Measurements from ENCODE around the gene MYH9.
"Not testable (repeated sequence)": the region's sequence is repeated elsewhere in the genome, so short reads cannot be mapped to it uniquely, and the experiment has no call there.

Gene MYH9

DNA sequence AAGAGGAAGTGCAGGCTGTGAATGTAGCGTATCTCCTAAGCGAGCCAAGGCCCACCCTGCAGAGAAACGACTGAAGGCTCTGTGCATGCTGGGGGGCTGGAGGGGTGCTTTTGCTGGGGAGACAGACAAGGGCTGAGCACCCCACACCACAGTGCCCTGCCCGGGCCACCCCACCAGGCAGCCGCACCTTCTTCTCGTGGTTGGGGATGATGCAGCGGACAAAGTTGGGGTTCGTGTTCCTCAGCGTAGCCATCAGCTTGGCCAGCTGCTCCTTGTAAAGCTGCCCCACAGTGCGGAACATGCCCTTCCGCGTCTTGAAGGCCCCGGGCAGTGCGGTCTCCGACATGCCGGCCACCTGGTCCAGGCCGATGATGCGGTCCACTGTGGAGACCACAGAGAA lies 81.5 kb downstream of the MYH9 start:
- no peak for DNase-seq

DNA sequence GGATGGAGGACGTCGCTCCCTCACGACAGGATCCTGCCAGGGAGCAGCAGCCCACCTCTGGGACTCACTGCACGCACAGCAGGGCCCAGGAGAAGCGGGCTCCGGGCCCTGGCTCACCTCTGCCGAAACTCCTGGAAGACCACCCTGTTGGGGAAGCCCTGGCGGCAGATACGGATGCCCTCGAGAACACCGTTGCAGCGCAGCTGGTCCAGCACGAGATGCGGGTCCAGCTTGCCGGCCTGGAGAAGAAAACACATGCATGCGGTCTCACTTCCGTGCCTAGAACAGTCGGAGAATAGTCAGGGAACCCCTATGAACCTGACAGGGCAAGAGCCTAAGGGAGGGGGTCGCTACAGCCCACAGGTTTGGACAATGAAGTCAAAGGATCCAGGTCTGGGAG lies 82.0 kb downstream of the MYH9 start:
- DNase-seq: no peak

DNA sequence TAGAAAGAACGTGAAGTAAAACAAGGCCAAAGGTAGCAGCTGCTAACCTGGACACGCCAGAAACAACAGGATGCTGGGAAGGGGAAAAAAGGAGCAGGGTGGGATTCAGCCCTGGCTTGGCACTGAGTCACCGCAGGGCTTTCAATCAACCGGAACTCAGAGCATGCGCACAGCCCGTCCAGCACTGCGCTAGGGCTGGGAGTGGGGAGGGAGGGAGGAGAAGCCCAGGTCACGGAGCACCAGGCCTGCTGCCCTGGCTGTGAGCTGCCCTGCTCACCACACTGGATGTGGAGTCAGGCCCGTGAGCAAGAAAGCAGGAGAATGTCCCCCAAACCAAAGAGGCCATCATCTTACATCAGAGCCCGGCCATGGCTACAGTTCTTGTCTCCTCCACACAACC lies 83.3 kb downstream of the MYH9 start:
- no peak for DNase-seq

DNA sequence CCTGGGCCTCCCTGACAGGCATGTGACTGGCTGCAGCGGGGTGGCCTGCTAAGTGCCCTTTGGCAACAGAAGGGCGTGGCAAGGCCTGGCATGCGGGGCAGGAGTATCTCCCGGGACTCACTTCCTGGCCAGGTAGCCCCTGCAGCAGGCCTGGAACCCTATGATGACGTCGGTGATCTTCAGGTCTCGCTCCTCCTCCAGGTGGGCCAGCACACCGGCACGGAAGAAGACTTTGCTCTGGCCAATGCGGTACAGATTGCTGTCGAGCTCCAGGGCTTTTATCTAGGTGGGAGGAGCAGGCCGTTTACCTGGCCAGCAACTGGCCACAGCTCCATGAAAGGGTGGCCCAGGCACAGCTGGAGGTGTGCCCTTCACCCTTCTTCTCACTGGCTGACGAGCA lies 83.9 kb downstream of the MYH9 start:
- no peak for DNase-seq

DNA sequence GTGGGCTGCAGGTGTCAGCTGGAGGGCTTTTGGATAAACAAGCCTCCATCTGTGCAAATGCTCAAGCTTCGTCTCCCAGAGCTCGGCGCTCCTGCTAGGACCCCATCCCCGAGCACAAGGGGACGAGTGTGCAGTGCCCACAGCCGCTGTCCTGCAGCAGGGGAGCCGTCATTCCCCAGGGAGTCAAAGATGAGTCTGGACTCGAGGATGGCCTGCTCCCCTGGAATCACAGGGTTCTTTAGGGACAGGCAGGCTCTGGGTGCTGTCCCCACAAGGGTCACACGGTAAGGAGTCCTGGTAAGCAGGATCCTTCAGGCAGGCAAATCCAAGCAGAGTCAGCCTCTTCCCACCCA lies 84.7 kb downstream of the MYH9 start:
- no peak for DNase-seq

DNA sequence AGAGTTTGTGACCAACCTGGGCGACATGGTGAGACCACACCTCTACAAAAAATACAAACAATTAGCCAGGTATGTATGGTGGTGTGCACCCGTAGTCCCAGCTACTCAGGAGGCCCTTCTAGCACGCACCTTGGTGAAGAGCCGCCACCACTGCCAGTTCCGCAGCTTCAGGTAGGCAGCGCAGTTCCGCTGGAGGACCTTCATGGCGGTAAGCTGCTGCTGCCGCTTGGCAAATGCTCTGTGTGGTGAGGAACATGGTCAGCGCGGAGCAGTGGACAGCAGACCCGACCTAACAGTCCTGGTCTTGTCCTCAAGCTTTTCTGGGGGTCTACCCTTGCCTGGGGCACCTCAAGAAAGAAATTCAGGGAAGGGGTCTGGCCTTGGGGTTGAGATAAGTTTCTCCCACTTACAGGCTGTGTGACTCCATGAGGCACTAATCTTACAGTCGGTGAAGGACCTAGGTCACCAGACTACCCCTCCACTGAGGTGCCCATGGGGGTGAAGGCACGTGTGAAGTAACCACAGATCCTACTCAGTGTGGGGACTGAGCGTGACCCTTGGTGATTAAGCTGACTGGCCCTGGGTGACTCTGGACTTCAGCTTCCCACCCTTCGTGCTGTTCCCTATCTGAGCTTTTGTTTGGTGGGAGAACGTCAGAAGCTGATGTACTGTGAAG lies 85.2 kb downstream of the MYH9 start:
- DNase-seq: no peak

DNA sequence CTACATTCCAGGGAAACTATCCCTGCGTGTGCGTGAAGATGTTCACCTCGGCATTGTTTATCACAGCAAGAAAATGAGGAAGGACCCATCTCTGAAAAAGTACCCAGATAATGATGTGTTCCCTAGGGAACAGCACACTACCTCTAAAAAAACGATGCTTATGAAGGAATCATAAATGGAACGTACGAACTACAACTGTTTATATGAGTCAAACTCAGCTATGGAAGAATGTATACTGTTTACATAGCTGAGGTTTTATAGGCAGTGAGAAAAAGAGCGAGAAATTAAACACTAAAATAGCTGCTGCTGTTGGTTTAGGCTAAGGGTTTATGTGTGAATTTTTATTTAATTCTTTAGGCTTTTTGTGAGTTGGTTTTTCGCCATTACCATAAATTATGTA lies 85.9 kb downstream of the MYH9 start:
- no peak for DNase-seq

DNA sequence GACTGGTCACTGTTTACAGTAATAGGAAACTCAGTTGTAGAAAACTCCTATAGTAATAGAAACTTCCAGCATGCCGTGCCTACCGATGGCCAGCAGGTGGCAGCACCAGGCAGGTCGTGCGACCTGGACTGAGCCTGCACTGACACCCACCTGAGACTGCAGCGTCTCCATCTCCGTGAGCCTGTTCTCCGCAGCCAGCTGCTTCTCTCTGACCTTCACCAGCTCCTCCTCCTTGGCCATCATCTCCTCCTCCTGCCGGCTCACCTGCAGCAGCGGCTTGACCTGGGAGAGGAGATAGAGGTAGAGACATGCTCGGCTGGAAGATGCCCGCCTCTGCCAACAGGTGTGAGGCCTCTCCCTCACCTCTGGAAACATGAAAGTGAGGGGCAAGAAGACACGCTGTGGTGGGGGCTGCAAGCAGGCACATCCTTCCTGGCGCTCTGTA lies 86.4 kb downstream of the MYH9 start:
- peak; percentile 82 for DNase-seq

DNA sequence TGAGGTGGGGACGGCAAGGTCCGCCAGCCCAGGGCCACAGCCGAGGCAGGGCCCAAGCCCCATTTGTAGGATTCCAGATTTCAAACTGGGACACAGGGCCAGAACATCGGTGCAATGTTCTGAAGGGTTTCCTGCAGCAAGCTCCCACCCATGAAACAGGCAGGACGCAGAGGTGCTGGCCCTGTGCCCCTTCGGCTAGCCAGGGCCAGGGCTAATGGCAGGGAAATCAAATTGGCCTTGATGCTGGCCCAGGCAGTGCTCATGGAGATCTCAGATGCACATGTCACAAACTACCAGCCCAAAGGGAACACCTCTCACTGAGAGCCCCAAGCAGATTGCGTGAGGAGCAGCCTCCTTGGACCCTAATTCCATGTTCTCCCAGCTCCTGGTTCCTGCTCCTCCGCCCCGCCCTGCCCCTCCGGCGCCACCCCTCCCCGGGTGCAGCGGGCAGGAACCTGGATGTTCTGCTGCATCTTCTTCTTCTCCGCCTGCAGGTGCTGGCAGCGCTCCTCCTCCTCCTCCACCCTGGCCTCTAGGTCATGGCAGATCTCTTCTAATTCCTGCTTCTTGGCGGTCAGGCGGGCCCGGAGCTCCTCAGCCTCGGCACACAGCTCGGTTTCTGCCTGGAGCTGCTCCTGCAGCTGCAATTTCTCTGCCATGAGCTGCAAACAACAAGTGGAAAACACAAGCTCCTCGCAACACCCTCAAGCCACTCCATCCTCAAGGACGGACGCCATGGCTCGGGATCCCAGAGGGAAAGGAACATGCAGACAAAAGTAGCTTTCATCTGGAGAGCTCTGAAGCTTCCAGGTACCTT lies 87.2 kb downstream of the MYH9 start:
- DNase-seq: no peak

DNA sequence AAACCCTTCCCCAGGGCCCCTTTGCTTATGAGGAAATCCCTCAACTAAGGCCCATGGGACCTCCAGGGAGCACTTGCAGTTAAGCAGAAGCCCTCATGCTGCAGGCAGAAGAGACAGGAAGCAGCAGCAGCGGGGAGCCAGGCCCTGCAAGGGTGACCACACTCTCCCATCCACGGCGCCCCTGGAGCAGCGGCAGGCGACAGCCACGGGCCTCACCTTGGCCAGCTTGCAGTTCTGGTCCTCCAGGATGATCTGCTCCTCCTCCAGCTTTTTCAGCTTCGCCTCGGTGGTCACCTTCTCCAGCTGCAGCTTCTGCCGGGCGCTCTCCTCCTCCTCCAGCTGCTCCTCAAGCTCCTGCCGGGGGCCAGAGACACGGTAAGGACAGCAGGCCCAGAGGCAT lies 87.9 kb downstream of the MYH9 start:
- DNase-seq: no peak

DNA sequence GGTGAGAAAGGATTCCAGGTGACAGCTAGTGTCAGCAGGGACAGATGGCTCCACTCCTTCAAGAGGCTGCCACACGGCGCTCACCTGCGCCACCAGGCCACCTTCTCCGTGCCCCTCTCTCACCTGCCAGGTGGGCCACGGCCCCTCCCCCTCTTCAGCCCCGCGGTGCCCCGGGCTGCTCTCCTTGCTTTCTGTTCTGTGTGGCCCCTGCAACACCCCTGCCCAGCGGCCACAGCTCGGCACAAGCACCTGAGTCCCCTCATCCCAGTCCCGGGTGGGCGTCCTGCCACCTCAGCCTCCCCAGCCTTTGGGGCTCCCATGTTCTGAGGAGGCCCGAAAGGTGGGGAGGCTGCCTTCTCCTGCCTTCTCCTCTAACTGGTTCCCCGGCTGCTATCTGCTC lies 88.5 kb downstream of the MYH9 start:
- no peak for DNase-seq

DNA sequence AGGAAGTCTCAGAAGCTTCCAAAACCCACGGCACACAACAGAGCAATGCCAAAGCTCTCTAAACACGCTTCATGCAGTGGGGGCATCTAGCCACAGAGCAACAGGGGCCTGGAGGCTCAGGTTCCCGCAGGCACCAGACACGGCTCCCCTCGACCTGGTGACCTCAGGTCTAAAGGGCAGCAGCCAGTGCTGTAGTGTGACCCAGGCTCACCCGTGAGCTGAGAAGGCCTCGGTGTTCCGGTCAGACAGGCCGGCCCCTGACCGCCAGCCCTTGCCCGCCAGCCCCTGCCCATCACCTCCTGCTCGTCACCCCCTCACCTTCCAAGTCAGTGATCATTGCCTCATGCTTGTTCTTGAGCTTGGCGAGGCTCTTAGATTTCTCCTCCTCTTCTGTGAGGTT lies 89.2 kb downstream of the MYH9 start:
- no peak for DNase-seq

DNA sequence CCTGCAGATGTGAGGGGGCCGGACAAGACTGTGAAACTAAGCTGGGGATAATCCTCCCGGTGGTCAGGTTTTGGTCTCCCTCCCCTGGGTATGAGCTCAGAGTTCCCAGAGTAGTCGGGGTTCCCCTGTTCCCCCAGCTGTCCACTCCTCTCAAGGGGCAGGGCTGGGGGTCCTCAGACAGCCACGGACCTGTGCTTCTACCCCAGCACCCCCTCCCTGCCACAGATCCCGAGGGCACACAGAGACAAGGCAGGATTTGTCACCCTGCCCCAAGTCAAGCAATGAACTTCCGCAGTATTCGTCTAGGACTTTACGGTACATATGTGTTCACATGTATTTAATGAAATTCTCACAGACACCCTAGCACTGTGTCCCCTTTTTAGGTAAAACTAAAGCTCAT lies 89.6 kb downstream of the MYH9 start:
- DNase-seq: no peak

DNA sequence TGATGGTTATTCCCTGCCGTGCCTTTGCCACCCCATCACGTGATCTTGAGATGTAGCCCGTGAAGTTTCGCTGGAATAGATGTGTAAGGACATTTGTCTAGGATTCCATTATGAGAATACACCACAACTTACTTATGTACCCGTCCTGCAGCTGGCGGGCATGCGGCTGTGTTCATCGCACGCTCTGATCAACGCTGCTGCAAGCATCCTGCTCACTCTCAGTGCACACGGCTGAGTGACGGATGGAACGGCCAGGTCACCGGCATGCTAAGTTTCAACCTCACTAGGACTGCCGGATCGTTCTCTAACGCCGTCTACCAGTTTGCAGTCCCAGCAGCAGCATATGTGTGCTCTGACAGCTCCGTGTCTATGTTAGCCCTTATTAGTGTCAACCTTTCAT lies 90.2 kb downstream of the MYH9 start:
- no peak for DNase-seq

DNA sequence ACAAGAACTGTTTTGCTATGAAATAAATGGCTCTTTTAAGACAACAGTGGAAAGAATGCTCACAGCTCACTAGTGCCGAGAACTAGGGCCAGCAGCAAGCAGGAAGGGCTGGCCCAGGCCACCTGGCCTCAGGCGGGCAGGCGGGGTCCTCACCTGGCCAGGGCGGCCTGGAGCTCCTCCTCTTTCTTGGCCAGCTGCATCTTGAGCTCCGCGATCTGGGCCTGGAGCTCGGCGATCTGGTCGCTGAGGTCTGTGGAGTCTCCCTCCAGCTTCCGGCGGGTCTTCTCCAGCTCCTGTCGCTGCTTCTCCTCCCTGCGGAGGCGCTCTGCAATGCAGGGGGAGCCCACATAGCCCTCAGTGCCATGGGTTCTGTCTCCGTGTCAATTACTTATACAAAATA lies 91.1 kb downstream of the MYH9 start:
- DNase-seq: no peak

DNA sequence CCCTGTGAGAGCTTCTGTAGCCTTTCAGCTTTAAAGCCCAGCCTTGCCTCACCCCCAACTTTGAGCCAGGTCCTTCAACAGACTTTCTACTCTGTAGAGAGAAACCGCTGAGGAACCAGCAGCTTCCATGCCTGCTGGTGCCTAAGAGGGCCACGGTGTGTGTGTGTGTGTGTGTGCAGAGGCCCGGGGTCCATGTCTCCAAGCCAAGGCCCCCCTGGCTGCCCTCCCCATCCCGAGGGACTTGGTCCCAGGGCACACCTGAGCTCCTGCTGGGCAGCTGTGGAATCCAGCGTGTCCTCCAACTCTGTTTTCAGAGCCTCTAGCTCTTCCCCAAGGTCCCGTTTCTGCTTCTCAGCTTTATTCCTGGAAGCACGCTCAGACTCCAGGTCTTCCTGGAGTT lies 92.5 kb downstream of the MYH9 start:
- no peak for DNase-seq

DNA sequence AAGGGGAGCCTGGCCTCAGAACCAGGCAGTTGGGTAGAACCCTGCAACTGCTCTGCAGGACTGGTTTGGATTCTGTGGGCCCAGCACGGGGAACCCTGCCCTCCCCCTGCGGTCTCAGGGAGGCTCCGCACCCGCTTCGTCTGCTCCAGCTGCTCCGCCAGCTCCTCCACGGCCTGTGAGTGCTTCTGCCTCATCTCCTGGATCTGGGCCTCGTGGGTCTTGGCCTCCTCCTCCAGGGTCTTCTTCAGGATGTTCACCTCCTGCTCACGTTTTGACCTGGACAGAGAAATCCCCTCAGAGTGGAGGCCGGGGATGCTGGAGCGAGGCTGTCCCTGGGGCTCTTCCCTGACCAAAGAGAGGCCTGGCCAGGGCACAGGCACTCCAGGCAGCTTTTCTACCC lies 93.0 kb downstream of the MYH9 start:
- no peak for DNase-seq

DNA sequence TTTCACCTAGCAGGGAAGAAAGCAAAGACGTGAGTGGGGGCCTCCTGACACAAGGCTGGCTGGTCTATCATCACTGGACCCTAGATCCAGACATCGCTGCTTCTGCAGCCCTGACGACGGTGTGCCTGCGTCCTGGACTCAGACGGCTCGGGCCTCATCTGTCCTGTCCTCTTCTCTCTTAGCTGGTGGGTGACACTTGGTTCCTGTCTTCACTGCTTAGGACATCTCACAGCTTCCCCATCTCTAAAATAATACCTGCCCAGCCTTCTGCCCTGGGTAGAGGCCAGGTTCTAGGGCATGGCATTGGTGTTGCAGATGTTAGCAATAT lies 93.5 kb downstream of the MYH9 start:
- DNase-seq: no peak

DNA sequence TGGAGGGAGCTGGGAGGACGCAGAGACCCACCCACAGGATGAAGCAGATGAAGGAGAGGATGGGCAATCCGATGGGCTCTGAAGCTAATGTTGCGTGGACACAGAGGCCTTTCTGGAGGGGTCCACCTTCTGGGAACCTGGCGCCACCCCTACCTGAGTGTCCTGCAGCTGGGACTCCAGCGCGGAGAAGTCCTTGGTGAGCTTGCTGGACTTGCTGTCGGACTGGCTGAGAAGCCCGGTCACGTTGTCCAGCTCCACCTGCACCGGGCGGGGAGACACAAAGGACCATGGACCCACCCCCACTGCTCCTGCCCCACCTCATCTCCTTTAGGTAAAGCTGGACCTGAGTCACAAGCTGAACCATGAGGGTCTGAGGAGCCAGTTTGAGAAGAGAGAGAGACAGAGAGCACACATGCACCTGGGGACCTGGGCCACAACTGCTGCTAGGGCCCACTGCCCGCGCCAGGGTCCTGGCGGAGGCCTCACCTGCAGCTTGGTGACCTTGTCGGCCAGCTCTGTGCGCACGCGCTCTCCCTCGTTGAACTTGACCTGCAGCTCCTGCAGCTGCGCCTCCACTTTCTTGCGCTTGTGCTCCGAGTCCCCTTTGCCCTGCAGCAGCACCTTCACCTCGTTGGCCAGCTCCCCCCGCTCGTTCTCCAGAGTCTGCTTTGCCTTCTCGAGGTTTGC lies 94.0 kb downstream of the MYH9 start:
- DNase-seq: no peak

DNA sequence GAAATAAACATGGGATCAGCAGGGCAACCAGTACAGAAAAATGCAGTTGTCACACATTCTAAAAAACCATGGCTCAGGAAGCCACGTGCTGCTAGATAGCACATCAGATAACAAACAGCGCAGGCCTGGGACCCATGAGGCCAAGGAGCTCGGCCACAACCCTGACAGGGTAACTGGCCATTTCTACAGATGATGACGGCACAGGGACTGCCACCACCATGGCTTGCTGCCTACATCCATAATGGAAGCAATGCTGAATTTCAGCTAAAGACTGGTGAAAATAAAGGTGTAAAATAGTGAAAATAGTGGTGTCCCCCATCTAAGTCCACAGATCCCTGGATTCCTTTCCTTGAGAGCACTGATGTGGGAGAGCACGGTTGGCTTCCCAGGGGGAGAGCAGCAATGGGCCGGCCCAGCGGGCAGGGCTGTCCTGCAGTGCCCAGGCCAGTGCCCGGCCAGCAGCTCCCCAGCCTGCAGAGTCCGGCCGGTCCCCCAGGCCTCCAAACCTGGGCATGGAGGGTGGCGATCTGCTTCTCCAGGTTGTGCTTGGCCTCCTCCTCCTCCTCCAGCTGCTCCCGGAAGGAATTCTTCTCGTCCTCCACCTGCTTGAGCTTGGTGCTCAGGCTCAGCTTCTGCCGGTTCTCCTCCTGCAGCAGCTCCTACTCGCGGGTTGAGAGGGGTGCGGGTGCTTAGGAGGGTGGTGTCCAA lies 94.8 kb downstream of the MYH9 start:
- DNase-seq: no peak

DNA sequence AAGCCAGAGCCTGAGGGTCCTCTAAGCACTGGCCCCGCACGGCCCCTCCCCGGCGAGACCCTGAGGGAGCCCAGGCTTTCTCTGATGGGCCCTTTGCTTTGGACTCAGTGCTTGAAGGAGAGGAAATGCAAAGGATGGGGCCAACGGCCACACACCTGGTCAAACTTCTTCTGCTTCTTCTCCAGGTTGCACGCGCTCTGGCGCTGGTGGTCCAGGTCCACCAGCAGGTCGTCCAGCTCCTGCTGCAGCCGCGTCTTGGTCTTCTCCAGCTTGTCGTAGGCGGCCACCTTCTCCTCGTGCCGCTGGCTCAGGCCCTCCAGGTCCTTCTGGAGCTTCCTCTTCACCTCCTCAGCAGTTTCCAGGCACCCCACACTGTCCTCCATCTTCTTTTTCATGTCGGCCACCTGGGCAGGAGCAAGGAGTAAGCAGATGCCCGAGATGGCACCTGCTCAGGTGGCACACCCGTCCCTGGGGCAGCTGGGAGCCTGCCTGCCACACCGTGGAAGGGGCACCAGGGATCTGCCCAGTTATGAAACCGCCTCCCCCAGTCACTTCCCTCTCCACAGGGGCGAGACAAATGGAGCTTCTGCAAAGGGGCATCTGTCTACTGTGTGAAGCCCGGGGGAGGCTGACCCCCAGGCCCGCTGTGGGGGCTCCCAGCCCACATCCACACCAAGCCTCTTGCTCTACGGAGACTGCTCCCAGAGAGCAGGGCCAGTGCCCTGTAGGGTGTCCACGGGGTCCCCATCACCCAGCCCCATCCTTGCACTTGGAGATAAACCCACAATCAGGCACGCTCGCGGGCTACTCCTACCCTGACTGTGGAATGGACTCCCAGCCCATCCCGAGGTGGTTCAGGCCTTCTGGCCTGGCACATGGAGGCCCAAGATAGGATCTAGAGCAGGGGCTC lies 95.7 kb downstream of the MYH9 start:
- no peak for DNase-seq

DNA sequence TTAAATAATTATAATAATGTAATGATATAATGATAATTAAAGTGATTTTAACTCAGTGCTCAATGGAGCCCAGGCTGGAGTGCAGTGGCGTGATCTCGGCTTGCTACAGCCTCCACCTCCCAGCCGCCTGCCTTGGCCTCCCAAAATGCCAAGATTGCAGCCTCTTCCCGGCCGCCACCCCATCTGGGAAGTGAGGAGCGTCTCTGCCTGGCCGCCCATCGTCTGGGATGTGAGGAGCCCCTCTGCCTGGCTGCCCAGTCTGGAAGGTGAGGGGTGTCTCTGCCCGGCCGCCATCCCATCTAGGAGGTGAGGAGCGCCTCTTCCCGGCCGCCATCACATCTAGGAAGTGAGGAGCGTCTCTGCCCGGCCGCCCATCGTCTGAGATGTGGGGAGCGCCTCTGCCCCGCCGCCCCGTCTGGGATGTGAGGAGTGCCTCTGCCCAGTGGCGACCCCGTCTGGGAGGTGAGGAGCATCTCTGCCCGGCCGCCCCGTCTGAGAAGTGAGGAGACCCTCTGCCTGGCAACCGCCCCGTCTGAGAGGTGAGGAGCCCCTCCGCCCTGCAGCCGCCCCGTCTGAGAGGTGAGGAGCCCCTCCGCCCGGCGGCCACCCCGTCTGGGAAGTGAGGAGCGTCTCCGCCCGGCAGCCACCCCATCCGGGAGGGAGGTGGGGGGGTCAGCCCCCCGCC lies 97.2 kb downstream of the MYH9 start:
- DNase-seq: not testable (repeated sequence)
